ENCODE measurements around the gene DHFR2.

The DHFR2 gene

GRCh38 chr3:94012185-94012584 lies 50.5 kb downstream of the DHFR2 start:
- TF ChIP-seq JUND (IDR thresholded peaks at IDR 0.05; ENCODE audit: low read depth), result no peak
- in situ Hi-C loops (cut with HindIII; ENCODE audit: low pct_unique_long_range_greater_than_20kb, low sequenced_read_pairs), result no loop called here
- no peak for DNase-seq (ENCODE audit: low read depth in 1 of 2, low spot score in 1 of 2)

GRCh38 chr3:94011233-94011711 lies 51.4 kb downstream of the DHFR2 start:
- TF ChIP-seq JUND (IDR thresholded peaks at IDR 0.05; ENCODE audit: low read depth), result no peak
- in situ Hi-C loops (cut with HindIII; ENCODE audit: low pct_unique_long_range_greater_than_20kb, low sequenced_read_pairs), result no loop called here
- no peak for DNase-seq (ENCODE audit: low read depth in 1 of 2, low spot score in 1 of 2)

GRCh38 chr3:94009608-94010007 lies 53.1 kb downstream of the DHFR2 start:
- in situ Hi-C loops (cut with HindIII; ENCODE audit: low pct_unique_long_range_greater_than_20kb, low sequenced_read_pairs), result no loop called here
- no peak for DNase-seq (ENCODE audit: low read depth in 1 of 2, low spot score in 1 of 2)
- TF ChIP-seq JUND (IDR thresholded peaks at IDR 0.05; ENCODE audit: low read depth), result no peak

- DNase-seq (ENCODE audit: low read depth in 1 of 2, low spot score in 1 of 2), result no peak
- in situ Hi-C loops (cut with HindIII; ENCODE audit: low pct_unique_long_range_greater_than_20kb, low sequenced_read_pairs), result no loop called here
- no peak for TF ChIP-seq JUND (IDR thresholded peaks at IDR 0.05; ENCODE audit: low read depth)
Measured at GRCh38 chr3:94008253-94008652, 54.5 kb downstream of the DHFR2 start.
